ENCODE results near the gene MRPS18B. TPM values are rescaled to one million over a fixed set of nuclear protein-coding genes. Genes with fewer than 3 reads are reported as not detected.

Gene MRPS18B
- total RNA-seq, 4 donors from 2014 or later = 35.3 to 59.8 (median 42.5) TPM

DNA sequence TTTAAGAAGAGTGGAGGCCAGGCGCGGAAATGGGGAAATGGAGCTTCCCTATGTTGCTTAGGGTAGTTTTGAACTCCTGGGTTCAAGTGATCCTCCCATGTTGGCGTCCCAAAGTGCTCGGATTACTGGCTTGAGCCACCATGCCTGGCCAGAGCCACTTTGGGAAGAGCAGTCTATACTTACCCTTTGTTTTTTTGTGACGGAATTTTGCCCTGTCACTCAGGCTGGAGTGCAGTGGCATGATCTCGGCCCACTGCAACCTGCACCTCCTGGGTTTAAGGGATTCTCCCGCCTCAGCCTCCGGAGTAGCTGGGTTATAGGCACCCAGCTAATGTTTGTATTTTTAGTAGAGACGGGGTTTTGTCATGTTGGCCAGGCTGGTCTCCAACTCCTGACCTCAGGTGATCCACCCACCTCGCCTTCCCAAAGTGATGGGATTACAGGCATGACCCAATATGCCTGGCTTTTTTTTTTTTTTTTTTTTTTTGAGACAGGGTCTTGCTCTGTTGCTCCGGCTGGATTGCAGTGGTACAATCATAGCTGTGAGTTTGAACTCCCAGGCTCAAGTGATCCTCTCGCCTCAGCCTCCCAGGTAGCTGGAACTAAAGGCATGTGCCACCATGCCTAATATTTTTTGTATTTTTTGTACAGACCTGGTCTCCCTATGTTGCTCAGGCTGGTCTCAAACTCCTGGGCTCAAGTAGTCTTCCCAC, 18.6 kb upstream of the MRPS18B start:
- no peak overlapping the region for H3K27ac ChIP-seq
- H3K36me3 ChIP-seq = peaks cover 0 to 47% (median 2%) of the 10 kb centered on the region in 3 donors

DNA sequence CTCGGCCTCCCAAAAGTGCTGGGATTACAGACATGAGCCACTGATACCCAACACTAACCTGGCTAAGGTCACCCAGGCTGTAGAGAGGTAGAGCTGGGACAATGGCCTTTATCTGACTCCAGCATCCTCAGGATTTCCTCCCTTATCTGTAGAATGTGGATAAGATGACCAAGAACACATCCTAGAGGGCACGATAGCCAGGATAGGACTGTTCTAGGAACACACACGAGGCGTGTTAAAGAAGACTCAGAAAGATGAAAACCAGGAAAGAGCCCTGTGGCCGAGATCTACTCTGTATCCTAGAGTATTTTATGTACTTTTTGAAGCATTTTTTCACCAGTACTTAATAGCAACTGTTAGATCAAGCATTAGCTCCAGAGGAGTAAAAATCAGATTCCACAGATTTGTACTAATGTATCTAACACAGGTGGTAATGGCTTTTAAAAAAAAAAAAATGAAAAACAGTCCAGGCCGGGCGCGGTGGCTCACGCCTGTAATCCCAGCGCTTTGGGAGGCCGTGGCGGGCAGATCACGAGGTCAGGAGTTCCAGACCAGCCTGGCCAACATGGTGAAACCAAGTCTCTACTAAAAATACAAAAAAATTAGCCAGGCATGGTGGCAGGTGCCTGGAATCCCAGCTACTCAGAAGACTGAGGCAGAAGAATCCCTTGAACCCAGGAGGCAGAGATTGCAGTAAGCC, 17.9 kb upstream of the MRPS18B start:
- peaks cover 2 to 47% (median 3%) of the 10 kb centered on the region in 3 donors for H3K36me3 ChIP-seq
- no peaks in the 10 kb centered on the region for H3K4me1 ChIP-seq
- no peak overlapping the region for H3K27ac ChIP-seq
- no peaks in the 10 kb centered on the region for H3K9me3 ChIP-seq
- no peak for DNase-seq
- TF ChIP-seq CTCF (IDR thresholded peaks at IDR 0.05) (no peak), POLR2A (IDR thresholded peaks at IDR 0.05) (no peak)
- H3K27me3 ChIP-seq = no peaks in the 10 kb centered on the region
- no peak overlapping the region for H3K4me3 ChIP-seq

More for the DNA sequence above, 18.6 kb upstream of the MRPS18B start:
- H3K9me3 ChIP-seq = no peaks in the 10 kb centered on the region
- H3K4me3 ChIP-seq = no peak overlapping the region
- no peak for TF ChIP-seq CTCF (IDR thresholded peaks at IDR 0.05)
- TF ChIP-seq POLR2A (IDR thresholded peaks at IDR 0.05) = no peak
- DNase-seq = no peak
- H3K4me1 ChIP-seq = no peaks in the 10 kb centered on the region
- H3K27me3 ChIP-seq = no peaks in the 10 kb centered on the region

GRCh38 chr6:30600451-30600961, 17.1 kb upstream of the MRPS18B start:
- Histone ChIP-seq H3K27ac (no peak overlapping the region), H3K36me3 (peaks cover 2 to 51% (median 4%) of the 10 kb centered on the region in 3 donors), H3K4me3 (no peak overlapping the region), H3K27me3 (no peaks in the 10 kb centered on the region), H3K9me3 (no peaks in the 10 kb centered on the region), H3K4me1 (no peaks in the 10 kb centered on the region)
- no peak for TF ChIP-seq CTCF (IDR thresholded peaks at IDR 0.05)
- no peak for TF ChIP-seq POLR2A (IDR thresholded peaks at IDR 0.05)
- no peak for DNase-seq

DNA sequence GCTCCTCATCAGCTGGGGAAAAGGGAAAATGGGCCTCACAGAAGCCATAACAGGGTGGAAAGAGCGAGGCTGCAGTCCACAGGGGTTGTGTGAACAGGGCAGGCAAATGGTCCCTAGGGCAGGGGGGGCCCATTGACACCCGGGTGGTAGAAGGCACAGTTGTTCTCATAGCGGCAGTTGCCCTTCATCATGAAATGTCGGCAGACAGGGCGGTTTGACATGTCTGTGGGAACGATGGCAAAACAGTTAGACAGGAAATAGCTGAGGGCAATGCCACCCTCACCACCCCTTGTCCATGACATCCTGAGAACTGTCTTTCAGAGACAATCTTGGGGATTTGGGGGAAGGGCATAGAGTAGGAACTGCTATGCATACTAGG, 16.2 kb upstream of the MRPS18B start:
- H3K4me1 ChIP-seq = no peaks in the 10 kb centered on the region
- peaks cover 2 to 60% (median 4%) of the 10 kb centered on the region in 3 donors for H3K36me3 ChIP-seq
- no peaks in the 10 kb centered on the region for H3K9me3 ChIP-seq
- H3K4me3 ChIP-seq = no peak overlapping the region
- H3K27me3 ChIP-seq = no peaks in the 10 kb centered on the region
- H3K27ac ChIP-seq = no peak overlapping the region
- TF ChIP-seq CTCF (IDR thresholded peaks at IDR 0.05) (no peak), POLR2A (IDR thresholded peaks at IDR 0.05) (no peak)
- DNase-seq = no peak

DNA sequence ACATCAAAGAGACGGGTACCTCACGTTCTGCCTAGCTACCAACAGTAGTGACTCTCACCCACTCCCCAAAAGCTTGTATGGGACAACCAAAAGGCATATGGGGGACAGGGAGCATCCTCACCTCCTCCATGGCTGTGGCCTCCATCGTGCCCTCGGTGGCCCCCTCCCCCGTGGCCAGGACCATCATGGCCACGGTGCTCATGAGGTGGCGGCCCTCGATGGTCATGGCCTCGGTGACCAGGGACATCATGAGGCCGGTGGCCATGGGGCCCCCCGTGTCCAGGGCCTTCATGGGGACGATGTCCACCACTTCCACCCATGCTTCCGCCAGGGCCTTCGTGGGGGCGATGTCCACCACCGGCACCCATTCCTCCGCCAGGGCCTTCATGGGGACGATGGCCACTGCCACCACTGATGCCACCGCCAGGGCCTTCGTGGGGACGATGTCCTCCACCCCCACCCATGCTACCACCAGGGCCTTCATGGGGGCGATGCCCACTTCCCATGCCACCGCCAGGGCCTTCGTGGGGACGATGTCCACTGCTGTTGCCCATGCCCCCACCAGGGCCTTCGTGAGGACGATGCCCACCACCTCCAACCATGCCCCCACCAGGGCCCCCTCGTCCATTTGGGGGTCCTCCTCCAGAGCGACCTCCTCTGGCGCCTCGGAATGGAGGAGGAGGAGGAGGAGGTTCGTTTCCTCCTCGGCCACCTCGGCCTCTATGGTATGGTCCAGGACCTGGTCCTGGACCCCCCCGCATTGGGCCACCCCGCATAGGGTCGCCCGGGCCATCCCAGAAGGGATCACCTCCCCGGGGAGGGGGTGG, 15.6 kb upstream of the MRPS18B start:
- peaks cover 2 to 66% (median 4%) of the 10 kb centered on the region in 3 donors for H3K36me3 ChIP-seq
- no peak overlapping the region for H3K27ac ChIP-seq
- H3K4me1 ChIP-seq = no peaks in the 10 kb centered on the region
- no peak overlapping the region for H3K4me3 ChIP-seq
- no peaks in the 10 kb centered on the region for H3K27me3 ChIP-seq
- no peak for DNase-seq
- no peak for TF ChIP-seq CTCF (IDR thresholded peaks at IDR 0.05)
- no peak for TF ChIP-seq POLR2A (IDR thresholded peaks at IDR 0.05)
- H3K9me3 ChIP-seq = no peaks in the 10 kb centered on the region

Data from Peyer's patch (tissue), 4 donors.